OCI-M1 (cell line): ENCODE data around the gene UGDH.

Experiments
- DNase-seq: peaks from one replicate; lab custom pipeline; 2025; lab: John Stamatoyannopoulos, UW

The UGDH gene

DNA sequence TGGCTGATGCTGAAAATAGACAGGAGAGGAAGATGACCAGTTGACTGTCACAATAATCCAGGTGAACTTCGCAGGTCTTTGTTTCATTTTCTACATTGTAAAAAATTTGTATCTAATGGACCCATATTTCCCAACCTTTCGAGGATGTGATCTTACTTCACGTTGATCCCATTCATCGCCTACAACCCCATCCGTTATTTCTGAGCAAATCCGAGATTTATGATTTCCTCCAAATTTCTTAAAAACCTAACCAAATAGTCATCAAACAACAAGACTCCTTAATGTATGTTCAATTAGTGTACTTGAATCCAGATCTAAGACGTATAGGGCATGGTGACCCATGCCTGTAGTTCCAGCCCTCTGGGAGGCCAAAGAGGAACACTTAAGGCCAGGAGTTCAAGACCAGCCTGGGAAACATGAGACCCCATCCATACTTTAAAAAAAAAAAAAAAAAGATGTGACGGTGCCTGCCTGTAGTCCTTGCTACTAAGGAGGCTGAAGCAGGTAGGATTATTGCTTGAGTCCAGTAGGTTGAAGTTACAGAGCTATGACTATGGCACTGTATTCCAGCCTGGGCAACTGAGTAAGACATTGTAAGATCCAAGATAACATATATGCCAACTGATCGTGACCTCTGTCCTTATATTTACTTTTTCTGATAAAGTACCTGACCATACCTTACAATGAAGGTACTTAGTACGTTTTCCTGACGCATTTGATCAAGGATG, 74.2 kb downstream of the UGDH start:
- DNase-seq: no peak

- DNase-seq: no peak
These were observed 74.9 kb downstream of the UGDH start for GRCh38 chr4:39452153-39452859.

GRCh38 chr4:39451423-39452023, 75.7 kb downstream of the UGDH start:
- DNase-seq: no peak

DNA sequence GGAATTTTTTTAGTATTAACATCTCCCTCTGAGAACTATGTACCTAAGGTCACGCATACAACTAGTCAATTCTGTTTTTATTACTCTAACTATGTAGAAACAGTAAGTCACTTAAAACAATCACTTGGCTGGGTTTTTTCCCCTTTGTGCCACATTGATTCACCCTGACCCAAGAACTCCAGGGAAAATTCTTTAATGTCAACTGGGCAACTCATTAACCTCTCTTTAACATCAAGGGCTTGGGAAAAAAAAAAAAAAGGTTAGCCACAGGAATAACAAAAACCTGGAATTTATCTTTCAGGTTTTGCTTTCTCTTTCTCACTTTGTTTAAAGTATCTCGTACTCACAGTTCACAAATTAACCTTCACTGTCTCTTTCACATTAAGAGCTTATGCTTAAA, 76.6 kb downstream of the UGDH start:
- DNase-seq: no peak
